GM12874 (cell line): ENCODE measurements around the gene TMEM17.

ENCODE experiments used
- TF ChIP-seq, protein P1 (sequence below): IDR thresholded peaks from 2 replicates; pipeline ENCODE4 v1.5.1; 2011; ENCODE audit warnings: low read depth, mild to moderate bottlenecking, control low read depth, low read length, moderate library complexity; ENCODE audit not compliant: insufficient read depth

TMEM17 gene

GRCh38 chr2:62504657-62505056 is 1.3 kb downstream of the TMEM17 start:
- TF ChIP-seq, protein P1, sequence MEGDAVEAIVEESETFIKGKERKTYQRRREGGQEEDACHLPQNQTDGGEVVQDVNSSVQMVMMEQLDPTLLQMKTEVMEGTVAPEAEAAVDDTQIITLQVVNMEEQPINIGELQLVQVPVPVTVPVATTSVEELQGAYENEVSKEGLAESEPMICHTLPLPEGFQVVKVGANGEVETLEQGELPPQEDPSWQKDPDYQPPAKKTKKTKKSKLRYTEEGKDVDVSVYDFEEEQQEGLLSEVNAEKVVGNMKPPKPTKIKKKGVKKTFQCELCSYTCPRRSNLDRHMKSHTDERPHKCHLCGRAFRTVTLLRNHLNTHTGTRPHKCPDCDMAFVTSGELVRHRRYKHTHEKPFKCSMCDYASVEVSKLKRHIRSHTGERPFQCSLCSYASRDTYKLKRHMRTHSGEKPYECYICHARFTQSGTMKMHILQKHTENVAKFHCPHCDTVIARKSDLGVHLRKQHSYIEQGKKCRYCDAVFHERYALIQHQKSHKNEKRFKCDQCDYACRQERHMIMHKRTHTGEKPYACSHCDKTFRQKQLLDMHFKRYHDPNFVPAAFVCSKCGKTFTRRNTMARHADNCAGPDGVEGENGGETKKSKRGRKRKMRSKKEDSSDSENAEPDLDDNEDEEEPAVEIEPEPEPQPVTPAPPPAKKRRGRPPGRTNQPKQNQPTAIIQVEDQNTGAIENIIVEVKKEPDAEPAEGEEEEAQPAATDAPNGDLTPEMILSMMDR: no peak

DNA sequence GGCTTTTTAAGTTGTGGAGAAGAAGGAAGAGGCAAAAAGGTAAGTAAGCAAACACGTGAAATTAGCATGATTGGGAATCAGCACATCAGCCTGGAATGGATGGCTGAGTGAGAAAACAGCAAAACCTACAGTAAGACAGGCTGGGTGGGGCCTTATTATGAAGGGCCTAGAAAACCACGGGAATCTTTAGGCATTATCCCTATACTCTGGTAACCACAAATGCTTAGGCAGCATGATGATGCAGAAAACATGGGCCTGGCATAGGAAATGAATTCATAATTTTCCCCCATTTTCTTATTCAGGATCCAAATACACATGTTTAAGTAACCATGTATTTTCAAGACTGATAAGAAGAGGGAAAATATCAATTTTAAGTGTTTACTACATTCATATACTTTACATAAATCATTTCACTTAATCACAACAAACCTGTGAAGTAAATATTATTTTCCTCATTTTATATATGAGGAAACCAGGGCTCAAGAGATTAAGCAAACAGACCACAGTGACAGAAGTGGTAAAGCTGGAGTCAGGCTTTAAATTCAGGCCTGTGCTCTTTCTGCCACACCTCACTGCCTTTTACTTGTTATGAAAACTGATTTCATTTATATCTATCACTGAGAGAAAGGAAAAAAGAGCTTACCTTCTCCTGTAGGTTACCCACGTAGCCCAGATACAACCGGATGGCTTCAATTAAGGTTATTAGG is 4.0 kb downstream of the TMEM17 start:
- TF ChIP-seq, protein P1: no peak

GRCh38 chr2:62501069-62501468 is 4.9 kb downstream of the TMEM17 start:
- TF ChIP-seq, protein P1: no peak

DNA sequence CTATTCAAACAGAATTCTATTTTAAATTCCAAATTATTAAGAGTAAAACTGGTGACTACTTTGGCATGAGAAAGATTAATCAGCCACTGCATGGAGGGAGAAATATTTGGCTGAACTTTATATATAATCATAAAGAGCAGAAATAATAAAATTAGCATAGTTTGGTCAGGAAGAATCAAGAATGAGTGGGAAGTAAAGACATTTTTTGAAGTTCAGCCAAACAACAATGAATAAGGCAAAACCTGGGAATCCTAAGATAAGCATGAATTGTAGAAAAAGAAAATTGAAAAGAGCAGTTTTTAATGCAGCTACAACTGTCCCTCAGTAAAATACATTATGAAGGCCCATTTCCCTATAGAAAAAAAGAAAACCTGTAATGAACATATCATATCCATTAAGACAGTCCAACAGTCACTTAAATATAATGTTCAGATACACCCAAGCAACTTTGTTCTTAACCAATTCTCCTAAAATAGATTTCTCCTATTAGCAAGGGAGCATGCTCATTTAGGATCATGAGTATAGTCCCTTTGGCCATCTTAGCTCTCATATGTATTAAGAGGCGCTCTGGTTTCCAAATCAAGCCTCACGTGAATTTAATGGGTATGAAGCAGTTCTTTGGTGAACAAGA is 6.5 kb downstream of the TMEM17 start:
- TF ChIP-seq, protein P1: no peak

DNA sequence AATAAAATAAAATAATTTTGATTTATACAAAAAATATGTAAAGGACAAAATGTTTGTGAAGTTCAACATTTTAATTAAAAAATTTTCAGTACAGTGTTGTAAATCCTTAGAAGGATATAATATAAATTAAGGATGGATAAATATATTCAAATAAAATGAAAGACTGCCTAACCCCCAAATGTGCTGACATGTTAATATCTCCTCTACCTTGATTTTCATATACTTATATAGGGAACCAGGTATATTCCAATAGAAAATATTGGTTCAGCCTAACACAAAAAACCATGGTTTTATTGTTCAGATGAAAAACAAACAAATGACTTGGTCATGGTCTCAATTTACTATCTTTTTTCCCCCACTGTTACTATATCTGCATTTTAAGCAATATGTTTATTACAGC is 7.3 kb downstream of the TMEM17 start:
- TF ChIP-seq, protein P1: no peak

DNA sequence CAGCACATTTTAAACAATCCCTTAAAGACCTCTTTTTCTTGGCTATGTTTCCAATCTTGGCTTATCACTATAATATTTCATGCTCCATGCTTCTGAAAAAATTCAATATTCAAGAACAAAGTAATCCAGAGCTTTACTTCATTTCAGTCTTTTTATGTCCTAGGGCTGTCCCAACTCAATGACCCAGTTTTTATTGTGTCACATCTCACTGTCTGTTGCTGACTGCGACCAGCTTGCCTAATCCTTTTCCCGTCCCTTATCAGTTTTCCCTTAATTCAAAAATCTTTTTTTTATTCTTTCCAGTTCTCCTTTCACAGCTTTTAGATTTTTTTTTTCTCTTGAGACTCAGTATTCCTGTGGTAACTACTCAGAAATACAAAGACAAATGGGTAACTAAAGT is 10.2 kb downstream of the TMEM17 start:
- TF ChIP-seq, protein P1: no peak

- TF ChIP-seq, protein P1: no peak
Observed at GRCh38 chr2:62492048-62492447, 13.9 kb downstream of the TMEM17 start.
